NCI-H2081 treated with DMSO at 0.1 percent for 48 hours (cell line): ENCODE results near the gene ALS2CL.
"Not testable (repeated sequence)": the region's sequence is repeated elsewhere in the genome, so short reads cannot be mapped to it uniquely, and the experiment has no call there.

Experiments
- DNase-seq: peaks from one replicate; lab custom pipeline; 2025; lab: John Stamatoyannopoulos, UW

ALS2CL gene

GRCh38 chr3:46704346-46704745, 10.9 kb upstream of the ALS2CL start:
- not testable (repeated sequence) for DNase-seq

GRCh38 chr3:46703013-46703520, 9.6 kb upstream of the ALS2CL start:
- no peak for DNase-seq

GRCh38 chr3:46702246-46703012, 8.9 kb upstream of the ALS2CL start:
- DNase-seq, result no peak

GRCh38 chr3:46701181-46701939, 7.9 kb upstream of the ALS2CL start, which contains the start of gene TMIE:
Gene TMIE (plus strand): TSS chr3:46701392. CDS start chr3:46701488, 96 bp downstream.
- no peak for DNase-seq

GRCh38 chr3:46700772-46701171, 7.3 kb upstream of the ALS2CL start:
- DNase-seq, result no peak

DNA sequence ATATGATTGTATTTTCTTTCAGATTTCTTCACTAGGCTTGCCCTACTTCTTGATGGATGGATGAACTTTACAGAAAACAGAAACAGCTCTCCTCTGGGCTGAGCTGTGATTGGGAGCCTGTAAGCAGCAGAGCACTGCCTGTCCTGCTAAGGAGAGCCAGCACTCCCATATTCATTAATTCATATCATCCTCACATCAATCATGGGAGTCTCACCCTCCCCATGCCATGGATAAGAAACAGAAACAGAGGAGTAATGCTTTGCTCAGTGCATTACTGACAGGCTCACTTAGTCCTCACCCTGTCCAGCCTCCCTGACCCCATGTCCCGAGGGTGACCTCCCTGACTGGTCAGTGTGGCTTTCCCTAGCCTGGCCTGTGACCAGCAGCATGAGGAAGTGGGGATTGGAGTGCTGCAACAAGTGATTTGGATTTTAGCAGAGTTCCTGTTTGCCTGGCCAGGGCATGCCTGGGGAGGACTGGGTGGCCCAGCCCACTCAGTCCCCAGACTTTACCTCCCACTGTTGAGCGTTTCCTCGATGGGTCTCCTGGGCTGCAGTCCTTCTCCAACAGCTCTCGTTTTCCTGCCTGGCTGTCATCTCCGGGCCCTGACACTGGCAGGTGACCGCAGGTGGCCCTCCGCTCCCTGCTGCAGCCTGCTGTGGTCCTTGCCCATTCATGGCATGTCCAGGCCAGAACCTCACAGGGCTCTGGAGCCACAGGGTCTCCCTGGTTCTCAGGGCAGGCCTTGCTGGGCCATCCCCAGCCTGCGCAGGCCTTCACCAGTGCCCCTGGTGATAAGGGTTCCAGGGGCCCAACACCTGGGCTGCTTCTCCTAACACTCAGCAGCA, 6.4 kb upstream of the ALS2CL start:
- no peak for DNase-seq

- no peak for DNase-seq
Measured at GRCh38 chr3:46695962-46696894, 2.7 kb upstream of the ALS2CL start.

GRCh38 chr3:46695177-46695961, 1.9 kb upstream of the ALS2CL start:
- DNase-seq, result no peak

DNA sequence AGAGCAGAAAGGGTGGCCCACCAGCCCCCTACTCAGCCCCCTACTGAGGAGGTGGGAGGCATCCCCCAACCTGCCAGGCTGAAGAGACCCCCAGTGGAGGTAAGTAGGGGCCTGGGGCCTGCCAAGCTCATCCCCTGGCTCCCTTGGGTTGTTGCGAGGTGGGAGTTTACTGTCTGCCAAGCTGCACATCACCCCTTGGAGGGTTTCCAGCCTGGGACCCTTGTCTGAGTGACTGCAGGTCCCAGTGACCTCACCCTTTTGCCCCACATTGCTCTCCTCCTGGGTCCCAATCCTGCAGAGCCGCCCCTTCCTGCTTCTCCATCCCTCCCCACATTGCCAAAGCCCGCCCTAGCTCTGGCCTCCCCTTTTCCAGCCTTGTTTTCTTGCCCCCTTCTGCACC, 1.0 kb upstream of the ALS2CL start:
- DNase-seq, result no peak

GRCh38 chr3:46693892-46694226, 380 bp upstream of the ALS2CL start:
- DNase-seq, result no peak

DNA sequence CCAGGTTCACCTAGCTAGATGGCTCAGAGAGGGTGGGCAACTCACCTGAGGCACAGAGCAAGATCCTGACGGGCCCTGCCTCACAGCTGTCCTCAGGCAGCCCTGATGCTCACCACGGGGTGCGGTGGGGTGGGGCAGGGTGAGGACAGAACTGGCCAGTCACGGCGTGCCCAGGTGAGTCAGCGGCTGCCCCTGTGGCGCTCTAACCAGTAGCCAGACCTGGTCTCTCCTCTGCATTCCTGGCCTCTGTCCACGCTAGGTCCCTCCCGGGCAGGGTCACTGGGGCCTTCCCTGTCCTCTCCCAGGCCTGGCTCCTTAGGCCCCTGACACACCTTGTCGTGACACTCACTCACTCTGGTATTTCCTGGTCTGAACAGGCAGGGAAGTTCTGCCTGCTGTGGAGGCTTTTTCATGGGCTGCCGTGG, 901 bp downstream of the ALS2CL start:
- DNase-seq, result no peak

DNA sequence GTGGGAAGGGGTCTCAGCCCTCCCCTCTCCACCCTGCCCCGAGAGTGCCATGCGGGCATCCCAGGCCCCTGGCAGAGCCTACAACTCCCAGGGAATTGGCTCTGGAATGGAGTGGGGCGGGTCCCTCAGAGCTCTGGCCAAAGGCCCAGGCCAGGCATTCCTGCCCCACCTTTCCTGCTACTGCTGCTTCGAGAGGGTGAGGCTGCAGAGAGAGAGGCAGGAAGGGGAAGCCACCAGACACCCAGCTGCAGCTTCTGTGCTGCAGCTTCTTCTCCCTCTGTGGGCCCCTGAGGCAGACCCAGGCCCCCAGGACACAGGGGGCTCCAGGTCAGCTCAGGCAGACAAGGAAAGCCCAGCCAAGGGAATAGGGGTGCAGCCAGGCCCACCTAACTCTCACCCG, 2.7 kb downstream of the ALS2CL start:
- no peak for DNase-seq

- DNase-seq, result no peak
Measured at GRCh38 chr3:46685446-46685845, 8.0 kb downstream of the ALS2CL start.

DNA sequence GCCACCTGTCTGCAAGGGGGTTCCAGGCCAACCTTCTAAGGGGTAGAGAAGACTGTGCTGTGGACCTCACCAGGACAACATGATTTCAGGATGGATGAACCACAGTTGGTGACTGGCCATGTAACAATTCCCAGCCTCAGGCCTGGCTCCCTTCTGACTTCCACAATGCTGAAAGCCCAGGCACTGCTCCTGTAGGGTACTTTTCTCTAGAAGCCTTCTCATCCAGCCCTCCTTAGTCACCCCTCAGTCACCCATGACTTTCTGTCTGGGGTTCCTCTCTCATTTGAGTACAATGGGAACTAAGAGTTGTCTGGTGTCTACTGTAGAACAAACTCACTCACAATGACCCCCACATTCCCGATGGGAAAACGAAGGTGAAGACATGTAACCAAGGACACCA, 8.6 kb downstream of the ALS2CL start:
- DNase-seq, result no peak

- no peak for DNase-seq
Measured at GRCh38 chr3:46682974-46683373, 10.5 kb downstream of the ALS2CL start.

GRCh38 chr3:46681856-46682540, 11.5 kb downstream of the ALS2CL start:
- no peak for DNase-seq

DNA sequence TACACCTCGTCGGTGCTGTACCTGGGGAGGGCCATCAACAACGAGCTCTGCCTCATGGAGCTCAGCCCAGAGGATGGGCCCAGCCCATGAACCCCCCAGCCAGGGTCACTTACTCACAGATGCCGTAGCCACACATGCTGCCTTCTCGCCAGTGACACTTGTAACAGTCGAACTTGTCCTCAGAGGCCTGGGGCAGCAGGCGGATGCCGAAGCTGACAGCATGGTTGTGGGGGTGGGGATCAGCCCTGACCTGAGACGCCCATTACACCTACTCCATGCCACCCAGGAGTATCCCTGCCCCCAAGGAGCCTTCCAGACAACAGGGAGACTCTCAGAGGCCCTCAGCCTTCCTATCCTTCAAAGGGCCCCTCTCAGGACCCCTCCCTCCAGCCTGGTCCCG, 12.1 kb downstream of the ALS2CL start:
- no peak for DNase-seq

GRCh38 chr3:46680298-46680826, 13.1 kb downstream of the ALS2CL start:
- DNase-seq, result no peak

DNA sequence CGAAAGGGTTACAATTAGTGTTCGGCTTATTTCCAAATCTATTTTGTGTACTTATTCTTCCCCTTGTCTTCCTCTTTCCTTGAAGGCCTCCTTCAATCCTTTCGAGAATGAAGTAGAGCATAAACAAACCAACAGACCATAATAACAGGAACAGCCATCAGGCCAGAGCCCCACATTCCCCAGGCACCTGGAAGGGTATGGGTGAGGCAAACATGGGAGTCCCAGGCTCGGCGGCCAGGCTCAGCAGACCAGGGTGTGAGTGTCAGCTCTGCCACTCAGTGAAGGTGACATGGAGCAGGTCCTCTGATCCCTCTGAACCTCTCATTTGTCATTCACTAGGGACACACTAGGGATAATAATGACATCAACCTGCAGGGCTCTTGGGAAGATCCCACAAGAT, 13.8 kb downstream of the ALS2CL start:
- DNase-seq, result no peak

- DNase-seq, result no peak
Measured at GRCh38 chr3:46678280-46678679, 15.2 kb downstream of the ALS2CL start.
